Measurements from ENCODE around the gene CCDC93.

DNA sequence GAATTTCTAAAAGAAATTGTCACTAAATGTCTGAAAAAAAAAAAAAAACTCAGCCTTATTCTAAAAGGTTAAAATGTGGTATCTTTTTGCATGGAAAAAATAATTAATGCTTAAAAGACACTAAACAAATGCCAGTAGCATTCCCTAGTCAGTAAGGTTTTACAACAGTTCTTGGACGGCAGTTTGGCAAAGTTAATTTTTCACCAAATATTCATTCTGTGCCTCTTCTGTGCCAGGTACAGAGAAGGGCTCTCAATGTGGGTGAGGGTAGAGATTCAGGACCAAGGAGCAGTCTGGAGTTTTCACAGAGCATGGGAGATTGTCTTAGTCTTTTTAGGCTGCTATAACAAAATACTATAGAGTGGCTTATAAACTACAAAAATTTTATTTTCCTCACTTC, 6.0 kb upstream of the CCDC93 start:
- TF ChIP-seq, protein P1, sequence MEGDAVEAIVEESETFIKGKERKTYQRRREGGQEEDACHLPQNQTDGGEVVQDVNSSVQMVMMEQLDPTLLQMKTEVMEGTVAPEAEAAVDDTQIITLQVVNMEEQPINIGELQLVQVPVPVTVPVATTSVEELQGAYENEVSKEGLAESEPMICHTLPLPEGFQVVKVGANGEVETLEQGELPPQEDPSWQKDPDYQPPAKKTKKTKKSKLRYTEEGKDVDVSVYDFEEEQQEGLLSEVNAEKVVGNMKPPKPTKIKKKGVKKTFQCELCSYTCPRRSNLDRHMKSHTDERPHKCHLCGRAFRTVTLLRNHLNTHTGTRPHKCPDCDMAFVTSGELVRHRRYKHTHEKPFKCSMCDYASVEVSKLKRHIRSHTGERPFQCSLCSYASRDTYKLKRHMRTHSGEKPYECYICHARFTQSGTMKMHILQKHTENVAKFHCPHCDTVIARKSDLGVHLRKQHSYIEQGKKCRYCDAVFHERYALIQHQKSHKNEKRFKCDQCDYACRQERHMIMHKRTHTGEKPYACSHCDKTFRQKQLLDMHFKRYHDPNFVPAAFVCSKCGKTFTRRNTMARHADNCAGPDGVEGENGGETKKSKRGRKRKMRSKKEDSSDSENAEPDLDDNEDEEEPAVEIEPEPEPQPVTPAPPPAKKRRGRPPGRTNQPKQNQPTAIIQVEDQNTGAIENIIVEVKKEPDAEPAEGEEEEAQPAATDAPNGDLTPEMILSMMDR (IDR thresholded peaks at IDR 0.05): no peak
- no peak for TF ChIP-seq POLR2A (IDR thresholded peaks at IDR 0.05)
